Common myeloid progenitor, CD34-positive (primary cell): ENCODE data around the gene PSMB11.

ENCODE experiments used
- CTCF ChIA-PET: fragments of 350-600 bp; sonication (Branson Sonifier 250); formaldehyde crosslinking; loops from one replicate; lab custom pipeline; 2021; ENCODE audit warnings: antibody characterized with exemption; lab: Charles Lee
- POLR2A ChIA-PET: fragments of 350-600 bp; sonication (Branson Sonifier 250); formaldehyde crosslinking; loops from one replicate; lab custom pipeline; 2021; ENCODE audit warnings: antibody characterized with exemption; lab: Charles Lee
- DNase-seq, 3 donors: peaks; one replicate each; pipeline versions ENCODE4 v3.0.0 to v3.0.0-alpha.2; 2013
- H3K27ac ChIP-seq, 2 experiments: 1 replicate in 1 of 2; 2 replicates in 1 of 2; pipeline ENCODE4 v1.7.0; 2013; ENCODE audit warnings: inconsistent platforms in 2 of 2, low read length in 2 of 2, mild to moderate bottlenecking in 2 of 2, low read depth in 1 of 2, moderate library complexity in 1 of 2; ENCODE audit not compliant: severe bottlenecking in 2 of 2, insufficient read depth in 1 of 2, poor library complexity in 1 of 2
- H3K27me3 ChIP-seq, 5 experiments: replicated peaks in 2 of 5; 1 replicate in 3 of 5; 2 replicates in 2 of 5; pipeline versions ENCODE4 v1.6.1 to v1.7.0; 2013; ENCODE audit warnings: low read length in 4 of 5, mild to moderate bottlenecking in 2 of 5, moderate library complexity in 2 of 5, inconsistent platforms in 1 of 5; ENCODE audit not compliant: insufficient read depth in 5 of 5, control insufficient read depth in 4 of 5
- H3K36me3 ChIP-seq, 4 experiments: 1 replicate in 2 of 4; 2 replicates in 2 of 4; pipeline versions ENCODE4 v1.6.1 to v1.7.0; 2013; ENCODE audit warnings: low read length in 3 of 4, control low read depth in 1 of 4, mild to moderate bottlenecking in 1 of 4; ENCODE audit not compliant: control insufficient read depth in 4 of 4, insufficient read depth in 4 of 4
- H3K4me1 ChIP-seq, 4 experiments: 1 replicate in 3 of 4; 2 replicates in 1 of 4; pipeline versions ENCODE4 v1.6.1 to v1.7.1; 2013; ENCODE audit warnings: low read length in 3 of 4, mild to moderate bottlenecking in 3 of 4, control low read depth in 1 of 4, inconsistent platforms in 1 of 4, moderate library complexity in 1 of 4; ENCODE audit not compliant: control insufficient read depth in 4 of 4, insufficient read depth in 4 of 4; ENCODE audit errors: control extremely low read depth in 1 of 4
- H3K4me3 ChIP-seq, 7 experiments: 1 replicate in 4 of 7; 2 replicates in 3 of 7; pipeline versions ENCODE4 v1.5.1 to v1.7.0; 2013; ENCODE audit warnings: mild to moderate bottlenecking in 7 of 7, low read length in 6 of 7, moderate library complexity in 6 of 7, inconsistent platforms in 2 of 7, low read depth in 2 of 7, control low read depth in 1 of 7; ENCODE audit not compliant: insufficient read depth in 4 of 7, control insufficient read depth in 1 of 7; ENCODE audit errors: extremely low read depth in 1 of 7
- H3K9me3 ChIP-seq, 5 experiments: 1 replicate in 4 of 5; 2 replicates in 1 of 5; pipeline versions ENCODE4 v1.6.1 to v1.7.1; 2013; ENCODE audit warnings: low read length in 4 of 5, mild to moderate bottlenecking in 2 of 5, inconsistent platforms in 1 of 5, low read depth in 1 of 5, moderate library complexity in 1 of 5; ENCODE audit not compliant: control insufficient read depth in 4 of 5, insufficient read depth in 2 of 5; ENCODE audit errors: control extremely low read depth in 1 of 5
- WGBS: methylation state at CpG from one replicate; pipeline ENCODE4 v1.1.5; 2013; ENCODE audit not compliant: insufficient coverage; 5-methylcytosine and 5-hydroxymethylcytosine counted together

PSMB11 gene

DNA sequence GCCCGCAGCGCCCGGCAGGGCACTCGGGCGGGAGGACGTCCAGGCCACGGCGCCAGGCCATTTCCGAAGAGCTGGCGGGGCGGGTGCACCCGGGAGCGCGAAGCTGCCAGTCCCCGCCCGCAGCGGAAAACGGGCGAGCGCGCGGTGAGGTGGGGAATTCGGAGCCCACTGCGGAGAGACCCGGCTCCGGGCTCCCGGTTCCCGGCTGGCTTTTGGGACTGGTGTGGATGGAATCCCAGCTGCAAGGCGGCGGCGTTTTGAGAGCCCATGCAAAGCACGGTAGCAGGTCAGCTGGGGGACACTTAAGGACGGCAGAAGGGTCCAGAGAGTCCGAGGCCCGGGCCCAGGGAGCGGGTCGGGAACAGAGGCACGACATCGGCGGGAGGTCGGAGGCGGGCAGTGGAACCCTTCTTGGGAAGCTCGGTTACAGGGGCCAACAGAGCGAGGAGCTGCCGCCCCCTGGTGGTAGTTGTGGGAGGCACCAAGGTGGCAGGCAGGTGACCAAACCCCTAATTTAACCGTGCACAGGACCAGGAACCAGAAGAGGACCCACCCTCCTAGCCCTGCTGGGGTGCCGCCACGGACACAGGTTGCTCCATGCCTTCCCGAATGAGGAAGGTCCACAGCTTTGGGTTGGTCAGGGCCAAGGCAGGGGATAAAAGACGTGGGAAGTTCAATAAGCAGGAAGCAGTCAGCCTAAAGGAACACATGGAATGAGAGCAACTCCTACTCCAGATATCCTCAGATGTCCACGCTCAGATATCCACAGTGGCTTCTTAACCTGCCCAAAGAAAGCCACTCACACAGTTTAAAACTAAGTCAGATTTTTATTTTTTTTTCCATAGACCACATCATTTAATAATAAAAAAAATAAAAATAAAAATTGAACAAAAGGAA lies 16.0 kb downstream of the PSMB11 start:
- POLR2A ChIA-PET, result interaction anchor here (0.6 to 1.2 kb wide), 7 partner anchors 51 to 468 kb away, joined by 3 to 5 read pairs (median 4); partner anchors contain the start of gene AJUBA
- 2% methylated on average over 42 of the region's 51 CpGs for WGBS

DNA sequence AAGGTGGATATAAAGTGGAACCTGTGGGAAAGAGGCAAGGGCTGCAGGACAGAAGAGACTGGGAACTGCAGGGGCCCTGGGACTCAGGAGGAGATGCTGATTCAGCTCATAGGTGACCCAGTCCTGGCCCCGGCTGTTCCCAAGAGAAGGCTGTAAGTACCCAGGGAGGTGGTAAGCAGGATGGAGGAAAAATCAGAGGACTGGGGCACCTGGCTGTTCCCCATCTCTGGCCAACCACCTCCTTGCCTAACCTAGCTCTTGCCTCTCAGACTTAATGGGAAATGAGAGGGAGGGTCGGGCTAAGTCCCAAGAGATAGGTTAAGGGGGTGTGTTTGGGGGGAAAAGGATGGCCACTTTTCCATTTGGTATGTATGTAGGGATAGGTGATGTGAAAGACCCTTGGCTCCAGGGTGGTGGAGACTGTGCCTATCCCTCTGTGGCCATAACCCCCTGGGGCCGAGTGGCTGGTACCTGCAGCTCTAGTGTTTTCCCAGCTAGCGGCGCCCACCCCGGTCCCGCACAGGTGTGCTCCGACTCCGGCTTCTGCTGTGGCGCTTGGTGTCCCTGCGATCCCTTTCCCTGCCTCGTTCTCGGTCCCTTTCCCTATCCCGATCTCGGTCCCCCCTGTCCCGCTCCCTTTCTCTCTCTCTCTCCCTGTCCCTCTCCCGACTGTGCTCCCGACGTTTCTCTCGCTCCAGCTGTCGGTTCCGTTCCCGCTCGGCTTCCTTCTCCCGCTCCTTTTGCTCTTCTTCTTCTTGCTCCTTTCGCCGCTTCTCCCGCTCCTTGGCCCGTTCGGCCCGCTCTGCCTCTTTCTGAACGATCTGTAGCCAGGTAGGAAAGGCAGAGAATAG lies 16.9 kb downstream of the PSMB11 start:
- H3K4me1 ChIP-seq, result peaks cover 0 to 21% (median 19%) of the 10 kb centered on the region in 4 experiments
- POLR2A ChIA-PET, result interaction anchor here (0.6 to 1.0 kb wide), 5 partner anchors 52 to 469 kb away, joined by 3 to 5 read pairs (median 4); partner anchors contain the start of gene AJUBA
- no peak overlapping the region for H3K4me3 ChIP-seq
- peaks cover 25 to 48% (median 42%) of the 10 kb centered on the region in 4 experiments for H3K36me3 ChIP-seq
- no peaks in the 10 kb centered on the region for H3K9me3 ChIP-seq
- peaks cover 0 to 7% (median 5%) of the 10 kb centered on the region in 5 experiments for H3K27me3 ChIP-seq
- no peak overlapping the region for H3K27ac ChIP-seq
- 95% methylated on average over 32 of the region's 32 CpGs for WGBS
- CTCF ChIA-PET, result interaction anchor here (0.5 to 33.6 kb wide), 29 partner anchors 9 to 470 kb away, joined by 3 to 933 read pairs (median 5); partner anchors contain the start of genes ACIN1, AJUBA, C14orf119 and DAD1
- no peak for DNase-seq

More for the DNA sequence above, 16.0 kb downstream of the PSMB11 start:
- Histone ChIP-seq H3K27ac (no peak overlapping the region), H3K4me1 (peaks cover 0 to 21% (median 19%) of the 10 kb centered on the region in 4 experiments), H3K27me3 (peaks cover 0 to 7% (median 5%) of the 10 kb centered on the region in 5 experiments), H3K9me3 (no peaks in the 10 kb centered on the region), H3K36me3 (peaks cover 21 to 40% (median 34%) of the 10 kb centered on the region in 4 experiments), H3K4me3 (peak overlapping the region; percentile 37 to 82 (median 79))
- CTCF ChIA-PET, result interaction anchor here (0.7 to 33.6 kb wide), 30 partner anchors 9 to 501 kb away, joined by 3 to 933 read pairs (median 4); partner anchors contain the start of genes ACIN1, AJUBA, C14orf119 and HAUS4
- peak; percentile 80 to 90 (median 86) for DNase-seq

DNA sequence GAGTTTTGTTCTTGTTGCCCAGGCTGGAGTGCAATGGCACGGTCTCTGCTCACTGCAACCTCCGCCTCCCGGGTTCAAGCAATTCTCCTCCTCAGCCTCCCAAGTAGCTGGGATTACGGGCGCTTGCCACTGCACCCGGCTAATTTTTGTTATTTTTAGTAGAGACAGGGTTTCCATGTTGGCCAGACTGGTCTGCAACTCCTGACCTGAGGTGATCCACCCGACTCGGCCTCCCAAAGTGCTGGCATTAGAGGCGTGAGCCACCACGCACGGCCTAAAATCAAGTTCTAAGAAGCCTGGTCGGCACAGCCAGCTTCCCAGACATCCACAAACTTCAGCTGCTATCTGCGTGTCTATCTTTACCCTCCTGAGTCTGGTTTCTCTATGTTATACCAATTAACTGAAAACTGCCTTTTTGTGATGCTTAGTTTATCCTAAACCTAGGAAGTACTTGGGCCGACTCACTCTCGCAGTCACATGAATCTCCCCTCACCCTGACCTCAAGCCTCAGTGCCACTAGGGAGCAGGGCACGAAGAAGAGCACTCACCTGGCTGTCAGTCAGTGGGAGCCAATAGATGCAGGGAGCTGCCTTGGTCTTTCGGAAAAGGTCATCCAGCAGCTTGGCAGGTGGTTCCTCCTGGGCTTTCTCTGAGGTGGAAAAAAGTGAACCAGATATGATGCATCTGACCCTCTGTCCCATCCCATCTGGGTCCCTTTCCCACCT lies 18.7 kb downstream of the PSMB11 start:
- over 99% methylated on average over 11 of the region's 17 CpGs for WGBS
- no peak for DNase-seq
- Histone ChIP-seq H3K4me3 (no peak overlapping the region), H3K36me3 (peaks cover 30 to 66% (median 56%) of the 10 kb centered on the region in 4 experiments), H3K4me1 (peaks cover 0 to 21% (median 19%) of the 10 kb centered on the region in 4 experiments), H3K27ac (peak overlapping the region in 1 of 2 experiments; percentile 14), H3K9me3 (no peaks in the 10 kb centered on the region), H3K27me3 (peaks cover 0 to 7% (median 5%) of the 10 kb centered on the region in 5 experiments)
- ChIA-PET POLR2A (interaction anchor here (0.7 kb wide), 1 partner anchor 49 kb away, joined by 4 read pairs; no protein-coding TSS in a partner anchor), CTCF (interaction anchor here (1.2 to 33.6 kb wide), 9 partner anchors 7 to 131 kb away, joined by 4 to 933 read pairs (median 18); partner anchors contain the start of genes ACIN1, AJUBA and C14orf119)

DNA sequence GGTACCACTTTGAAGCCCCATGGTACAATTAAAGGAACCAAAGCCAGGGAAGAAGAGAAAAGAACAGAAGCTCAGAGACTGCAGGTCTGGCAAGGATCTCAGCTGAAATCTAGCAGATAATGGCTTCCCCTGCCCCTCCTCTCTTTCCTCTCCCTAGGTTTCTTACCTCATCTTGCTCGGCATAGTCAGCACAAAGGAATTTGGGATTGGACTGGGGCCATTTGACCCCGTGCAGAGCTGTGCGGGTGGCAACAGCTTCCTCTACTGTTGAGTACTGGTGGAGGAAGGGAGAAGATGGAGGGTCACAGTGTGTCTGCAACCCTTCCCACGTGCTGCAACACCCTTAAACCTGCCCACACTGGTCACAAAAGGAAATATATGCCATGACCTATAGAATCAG lies 20.0 kb downstream of the PSMB11 start:
- peaks cover 0 to 12% (median 9%) of the 10 kb centered on the region in 4 experiments for H3K4me1 ChIP-seq
- H3K27ac ChIP-seq, result no peak overlapping the region
- ChIA-PET CTCF (interaction anchor here (0.6 to 33.6 kb wide), 14 partner anchors 10 to 227 kb away, joined by 3 to 933 read pairs (median 3); partner anchors contain the start of genes ACIN1, AJUBA, C14orf119 and HAUS4), POLR2A (no interaction called here)
- no peak for DNase-seq
- peaks cover 36 to 78% (median 67%) of the 10 kb centered on the region in 4 experiments for H3K36me3 ChIP-seq
- no peaks in the 10 kb centered on the region for H3K9me3 ChIP-seq
- H3K27me3 ChIP-seq, result peaks cover 0 to 2% (median under 1%) of the 10 kb centered on the region in 5 experiments
- no peak overlapping the region for H3K4me3 ChIP-seq
- WGBS, result 100% methylated on average over 1 of the region's 4 CpGs

DNA sequence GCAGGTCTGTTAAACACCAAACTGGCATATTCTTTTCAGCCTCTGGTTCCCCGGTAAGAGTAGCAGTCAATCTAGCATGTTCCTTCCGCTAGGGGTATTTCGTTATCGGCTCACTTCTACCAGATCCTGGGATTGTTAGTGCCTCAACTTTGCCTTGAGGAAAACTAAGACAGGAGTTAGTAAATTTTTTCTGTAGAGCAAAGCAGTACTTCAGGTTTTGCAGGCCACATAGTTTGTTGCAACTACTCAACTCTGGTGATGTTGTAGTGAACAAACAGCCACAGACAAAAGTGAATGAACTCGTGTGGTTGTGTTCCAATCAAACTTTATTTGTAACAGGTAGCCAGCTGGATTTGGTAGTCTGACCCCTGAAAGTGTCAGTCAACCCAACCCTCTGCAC lies 21.6 kb downstream of the PSMB11 start:
- peaks cover 40 to 92% (median 78%) of the 10 kb centered on the region in 4 experiments for H3K36me3 ChIP-seq
- no peaks in the 10 kb centered on the region for H3K27me3 ChIP-seq
- ChIA-PET POLR2A (no interaction called here), CTCF (interaction anchor here (0.9 to 33.6 kb wide), 5 partner anchors 13 to 134 kb away, joined by 3 to 933 read pairs (median 5); partner anchors contain the start of genes AJUBA and PRMT5)
- 96% methylated on average over 5 of the region's 5 CpGs for WGBS
- DNase-seq, result no peak
- H3K4me3 ChIP-seq, result no peak overlapping the region
- H3K27ac ChIP-seq, result no peak overlapping the region
- H3K4me1 ChIP-seq, result peaks cover 0 to 4% (median under 1%) of the 10 kb centered on the region in 4 experiments
- H3K9me3 ChIP-seq, result no peaks in the 10 kb centered on the region

DNA sequence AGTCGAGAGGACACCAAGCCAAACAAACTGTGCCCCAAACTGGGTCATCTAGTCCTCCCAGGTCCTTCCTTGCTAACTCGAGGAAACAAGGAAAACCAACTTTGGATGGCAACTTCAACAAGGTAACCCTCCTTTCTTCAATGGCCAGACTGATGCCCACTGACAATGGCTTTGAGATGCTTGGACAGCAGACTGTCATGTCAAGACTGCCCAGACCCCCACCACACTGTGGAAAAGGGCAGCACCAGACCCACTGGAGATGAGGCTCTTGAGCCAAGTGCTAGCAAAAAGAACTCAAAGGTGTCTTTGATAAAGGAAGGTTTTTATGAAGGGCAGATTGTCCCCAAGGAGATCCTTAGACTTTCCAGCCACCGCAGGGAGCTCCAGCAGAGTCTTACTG lies 24.4 kb downstream of the PSMB11 start:
- Histone ChIP-seq H3K9me3 (no peaks in the 10 kb centered on the region), H3K4me3 (no peak overlapping the region), H3K27me3 (no peaks in the 10 kb centered on the region), H3K27ac (no peak overlapping the region), H3K4me1 (peaks cover 0 to 22% (median 17%) of the 10 kb centered on the region in 4 experiments), H3K36me3 (peaks cover 27 to 74% (median 62%) of the 10 kb centered on the region in 4 experiments)
- CTCF ChIA-PET, result interaction anchor here (1.2 to 33.6 kb wide), 7 partner anchors 10 to 121 kb away, joined by 3 to 933 read pairs (median 6); partner anchors contain the start of gene AJUBA
- WGBS, result 88% methylated on average over 2 of the region's 3 CpGs
- POLR2A ChIA-PET, result no interaction called here
- DNase-seq, result no peak
